Type B pancreatic cell (in vitro differentiated cells): ENCODE data around the gene DDIAS. TPM values are rescaled to one million over a fixed set of nuclear protein-coding genes. Genes with fewer than 3 reads are reported as not detected.

ENCODE experiments used
- DNase-seq: peaks from one replicate; pipeline ENCODE4 v3.0.0; 2021; ENCODE audit warnings: mixed read lengths; ENCODE audit not compliant: unreplicated experiment; ENCODE audit errors: extremely low spot score
- H3K27ac Mint-ChIP-seq: 2 replicates; pipeline ENCODE4 v1.8.0; 2021; ENCODE audit warnings: mild to moderate bottlenecking, mixed read lengths
- H3K27me3 Mint-ChIP-seq: 2 replicates; pipeline ENCODE4 v1.8.0; 2021; ENCODE audit warnings: mixed read lengths
- H3K36me3 Mint-ChIP-seq: 2 replicates; pipeline ENCODE4 v1.8.0; 2021; ENCODE audit warnings: mixed read lengths
- H3K4me1 Mint-ChIP-seq: one replicate; pipeline ENCODE4 v1.8.0; 2021; ENCODE audit warnings: mixed read lengths; ENCODE audit not compliant: unreplicated experiment
- H3K4me3 Mint-ChIP-seq: 2 replicates; pipeline ENCODE4 v1.8.0; 2021; ENCODE audit warnings: mild to moderate bottlenecking, mixed read lengths
- H3K9me3 Mint-ChIP-seq: 2 replicates; pipeline ENCODE4 v1.8.0; 2021; ENCODE audit warnings: mixed read lengths
- total RNA-seq: library from RNA; stranded (reverse); gene quantifications from 2 replicates; pipeline ENCODE4 v1.2.1, GENCODE V29; 2021; ENCODE audit warnings: low replicate concordance
- TF ChIP-seq, protein P1 (sequence below): fragments of 200-600 bp; sonication (generic); conservative IDR thresholded peaks from 2 replicates; pipeline ENCODE4 v1.5.0; 2021; ENCODE audit warnings: antibody characterized with exemption, mild to moderate bottlenecking

Gene DDIAS
- total RNA-seq, 1 donor from 2014 or later: 7.6 TPM

DNA sequence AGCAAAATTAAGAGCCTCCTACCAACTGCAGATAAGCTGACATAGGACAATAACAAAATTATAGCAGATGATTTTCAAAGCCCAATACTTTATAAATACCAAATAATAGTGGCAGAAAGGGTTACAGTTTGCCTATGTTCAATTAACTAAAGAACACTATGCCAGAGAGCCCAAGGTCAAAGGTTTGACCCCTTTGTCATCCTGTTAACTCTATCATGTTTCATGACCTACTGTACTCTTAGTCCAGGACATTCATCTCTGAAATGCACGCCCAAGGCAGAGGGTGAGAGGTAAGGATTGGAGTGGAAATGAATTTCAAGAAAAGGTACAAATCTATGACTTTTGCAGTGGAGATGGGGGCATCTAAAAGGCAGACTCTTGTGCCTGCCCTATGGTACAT is 70.6 kb downstream of the DDIAS start:
- no peak overlapping the region for H3K27ac Mint-ChIP-seq
- no peaks in the 10 kb centered on the region for H3K27me3 Mint-ChIP-seq
- TF ChIP-seq, protein P1, sequence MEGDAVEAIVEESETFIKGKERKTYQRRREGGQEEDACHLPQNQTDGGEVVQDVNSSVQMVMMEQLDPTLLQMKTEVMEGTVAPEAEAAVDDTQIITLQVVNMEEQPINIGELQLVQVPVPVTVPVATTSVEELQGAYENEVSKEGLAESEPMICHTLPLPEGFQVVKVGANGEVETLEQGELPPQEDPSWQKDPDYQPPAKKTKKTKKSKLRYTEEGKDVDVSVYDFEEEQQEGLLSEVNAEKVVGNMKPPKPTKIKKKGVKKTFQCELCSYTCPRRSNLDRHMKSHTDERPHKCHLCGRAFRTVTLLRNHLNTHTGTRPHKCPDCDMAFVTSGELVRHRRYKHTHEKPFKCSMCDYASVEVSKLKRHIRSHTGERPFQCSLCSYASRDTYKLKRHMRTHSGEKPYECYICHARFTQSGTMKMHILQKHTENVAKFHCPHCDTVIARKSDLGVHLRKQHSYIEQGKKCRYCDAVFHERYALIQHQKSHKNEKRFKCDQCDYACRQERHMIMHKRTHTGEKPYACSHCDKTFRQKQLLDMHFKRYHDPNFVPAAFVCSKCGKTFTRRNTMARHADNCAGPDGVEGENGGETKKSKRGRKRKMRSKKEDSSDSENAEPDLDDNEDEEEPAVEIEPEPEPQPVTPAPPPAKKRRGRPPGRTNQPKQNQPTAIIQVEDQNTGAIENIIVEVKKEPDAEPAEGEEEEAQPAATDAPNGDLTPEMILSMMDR: no peak
- no peak for DNase-seq
- H3K4me1 Mint-ChIP-seq: no peaks in the 10 kb centered on the region
- H3K9me3 Mint-ChIP-seq: no peaks in the 10 kb centered on the region
- H3K36me3 Mint-ChIP-seq: no peaks in the 10 kb centered on the region
- H3K4me3 Mint-ChIP-seq: no peak overlapping the region

DNA sequence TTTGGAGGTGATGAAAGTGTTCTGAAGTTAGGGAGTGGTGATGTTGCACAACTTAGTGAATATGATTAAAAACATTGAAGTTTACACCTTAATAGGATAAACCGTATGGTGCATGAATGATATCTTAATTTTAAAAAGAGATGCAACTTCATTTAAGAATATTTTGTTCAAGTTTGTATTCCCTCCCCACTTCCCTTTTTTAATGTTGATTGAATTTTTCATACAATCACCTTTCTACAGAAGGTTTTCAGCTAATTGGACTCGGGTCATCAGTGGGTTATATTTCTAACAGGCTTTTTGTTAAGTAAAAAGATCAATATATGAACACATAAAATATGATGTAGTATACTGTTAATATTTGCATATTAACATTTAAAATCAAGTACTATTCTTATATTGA is 72.6 kb downstream of the DDIAS start:
- TF ChIP-seq, protein P1: no peak
- Mint-ChIP-seq H3K27ac (no peak overlapping the region), H3K27me3 (no peaks in the 10 kb centered on the region), H3K4me1 (no peaks in the 10 kb centered on the region), H3K36me3 (no peaks in the 10 kb centered on the region), H3K4me3 (no peak overlapping the region), H3K9me3 (no peaks in the 10 kb centered on the region)
- no peak for DNase-seq

DNA sequence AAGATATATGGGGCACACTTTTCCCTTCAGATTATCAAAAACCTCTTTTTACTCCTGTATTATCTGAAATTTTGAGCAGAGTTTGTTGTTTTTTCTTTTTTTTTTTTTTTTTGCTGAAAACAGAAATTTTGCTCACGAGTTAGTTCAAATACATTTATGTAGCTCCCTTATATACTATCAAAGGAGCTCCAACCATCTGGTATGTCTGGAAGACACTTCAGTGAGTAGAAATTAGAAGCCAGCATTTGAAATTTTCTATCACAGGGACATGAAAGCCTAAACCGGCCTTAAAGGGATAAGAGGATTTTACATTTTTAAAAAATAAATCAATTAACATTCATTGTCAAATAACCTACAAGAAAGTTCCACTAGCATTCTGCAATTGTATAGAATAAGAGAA is 73.3 kb downstream of the DDIAS start:
- H3K4me1 Mint-ChIP-seq: no peaks in the 10 kb centered on the region

DNA sequence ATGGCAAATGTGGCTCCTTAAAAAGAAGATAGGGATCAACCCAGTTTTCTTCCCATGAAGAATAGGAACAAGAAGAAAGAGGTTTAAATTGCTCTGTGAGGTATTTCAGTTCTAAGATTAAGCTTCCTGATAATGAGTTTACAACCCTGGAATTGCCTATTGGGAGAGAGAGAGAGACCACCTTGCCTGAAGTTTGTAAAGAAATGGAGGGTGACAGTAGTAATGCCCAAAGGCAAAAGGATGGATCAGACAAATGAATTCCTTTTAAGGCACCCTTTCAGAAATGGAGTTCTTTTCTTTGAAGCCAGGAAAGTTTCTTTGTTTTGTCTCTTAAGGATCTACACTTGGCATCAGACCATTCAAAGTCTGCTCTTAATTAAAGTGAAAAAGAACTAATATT is 74.3 kb downstream of the DDIAS start:
- no peaks in the 10 kb centered on the region for H3K27me3 Mint-ChIP-seq
- no peak overlapping the region for H3K27ac Mint-ChIP-seq
- no peak for DNase-seq
- H3K4me3 Mint-ChIP-seq: no peak overlapping the region
- no peaks in the 10 kb centered on the region for H3K4me1 Mint-ChIP-seq
- TF ChIP-seq, protein P1: no peak
- peaks cover under 1% of the 10 kb centered on the region for H3K36me3 Mint-ChIP-seq
- no peaks in the 10 kb centered on the region for H3K9me3 Mint-ChIP-seq

More for the DNA sequence above, 73.3 kb downstream of the DDIAS start:
- no peak overlapping the region for H3K27ac Mint-ChIP-seq
- no peak overlapping the region for H3K4me3 Mint-ChIP-seq
- TF ChIP-seq, protein P1: no peak
- no peaks in the 10 kb centered on the region for H3K9me3 Mint-ChIP-seq
- DNase-seq: no peak
- no peaks in the 10 kb centered on the region for H3K27me3 Mint-ChIP-seq
- no peaks in the 10 kb centered on the region for H3K36me3 Mint-ChIP-seq

DNA sequence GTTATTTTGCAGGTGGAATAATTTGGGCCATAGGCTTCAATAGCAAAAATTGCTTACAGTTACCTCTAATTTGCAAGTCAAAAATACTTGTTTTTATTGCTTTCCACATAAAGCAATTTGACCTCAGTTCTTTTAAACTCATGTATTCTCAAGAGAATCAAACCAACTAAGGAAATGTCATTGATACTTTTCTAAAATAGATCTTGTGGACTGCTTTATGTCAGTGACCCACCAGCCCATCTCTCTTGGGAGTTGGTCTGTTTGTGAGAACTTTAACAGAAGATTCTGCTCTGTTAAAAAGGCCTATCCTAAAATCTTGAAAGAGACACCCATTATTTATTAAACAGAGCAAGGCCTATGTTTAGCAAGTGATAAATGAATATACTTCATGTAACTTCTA is 75.2 kb downstream of the DDIAS start:
- peaks cover 5% of the 10 kb centered on the region for H3K36me3 Mint-ChIP-seq
- no peak for DNase-seq
- no peaks in the 10 kb centered on the region for H3K9me3 Mint-ChIP-seq
- H3K4me1 Mint-ChIP-seq: no peaks in the 10 kb centered on the region
- H3K27ac Mint-ChIP-seq: no peak overlapping the region
- no peak overlapping the region for H3K4me3 Mint-ChIP-seq
- TF ChIP-seq, protein P1: no peak
- no peaks in the 10 kb centered on the region for H3K27me3 Mint-ChIP-seq

DNA sequence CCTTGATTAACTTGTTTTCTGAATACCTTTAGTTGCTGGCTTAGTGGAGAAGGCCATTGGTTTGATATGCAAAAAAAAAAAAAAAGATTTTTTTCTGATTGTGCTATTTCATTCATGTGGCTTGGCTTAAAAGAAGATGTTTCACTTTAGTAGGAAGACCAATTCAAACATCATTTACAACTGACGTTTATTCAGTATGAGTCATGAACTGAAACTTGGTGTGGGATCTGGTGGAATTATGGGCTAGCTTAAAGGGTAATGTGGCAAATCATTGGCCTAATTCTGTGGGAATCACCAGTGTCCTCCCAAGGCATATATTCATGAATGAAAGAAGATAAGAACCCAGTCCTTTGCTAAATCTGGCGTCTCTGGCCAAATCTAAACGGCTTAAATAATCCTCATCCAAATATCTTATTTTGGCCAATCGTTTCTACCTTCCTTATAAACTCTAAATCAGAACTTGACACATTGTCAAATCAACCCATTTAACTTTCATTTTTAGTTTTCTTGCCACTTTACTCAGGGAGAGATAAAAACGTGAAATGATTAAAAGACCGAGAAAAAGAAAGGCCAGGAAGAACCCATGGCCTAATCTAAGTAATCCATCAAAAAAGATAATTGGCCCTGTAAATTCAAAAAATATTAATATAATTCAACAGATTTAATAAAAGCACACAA is 77.0 kb downstream of the DDIAS start:
- TF ChIP-seq, protein P1: no peak
- Mint-ChIP-seq H3K4me3 (no peak overlapping the region), H3K27ac (no peak overlapping the region), H3K27me3 (no peaks in the 10 kb centered on the region), H3K36me3 (peaks cover 9% of the 10 kb centered on the region), H3K4me1 (no peaks in the 10 kb centered on the region), H3K9me3 (no peaks in the 10 kb centered on the region)
- DNase-seq: no peak
